ENCODE measurements around the gene RPS15.

RPS15 gene

DNA sequence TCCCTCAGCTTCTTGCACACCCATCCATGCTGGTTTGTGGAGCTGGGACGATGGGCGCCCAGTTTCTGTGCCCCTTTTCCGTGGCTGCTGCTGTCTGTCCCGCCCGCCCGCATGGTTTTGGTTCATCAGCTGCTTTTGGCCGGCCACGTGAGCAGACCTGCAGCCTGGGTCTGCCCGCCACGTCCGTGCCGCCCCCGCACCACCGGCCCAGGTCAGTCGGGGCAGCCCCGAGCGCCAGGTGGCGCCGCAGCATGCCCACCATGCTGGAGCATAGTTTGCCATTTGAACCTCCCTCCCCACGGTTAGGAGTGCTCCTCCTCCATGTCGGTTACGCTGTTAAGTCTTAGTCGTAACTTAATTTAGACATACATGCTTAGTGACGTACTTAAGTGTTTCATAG, 15.3 kb upstream of the RPS15 start:
- H3K79me2 ChIP-seq (ENCODE audit: low read length): peaks cover 98% of the 10 kb centered on the region
- H3K27ac ChIP-seq (ENCODE audit: low read length): no peak overlapping the region

DNA sequence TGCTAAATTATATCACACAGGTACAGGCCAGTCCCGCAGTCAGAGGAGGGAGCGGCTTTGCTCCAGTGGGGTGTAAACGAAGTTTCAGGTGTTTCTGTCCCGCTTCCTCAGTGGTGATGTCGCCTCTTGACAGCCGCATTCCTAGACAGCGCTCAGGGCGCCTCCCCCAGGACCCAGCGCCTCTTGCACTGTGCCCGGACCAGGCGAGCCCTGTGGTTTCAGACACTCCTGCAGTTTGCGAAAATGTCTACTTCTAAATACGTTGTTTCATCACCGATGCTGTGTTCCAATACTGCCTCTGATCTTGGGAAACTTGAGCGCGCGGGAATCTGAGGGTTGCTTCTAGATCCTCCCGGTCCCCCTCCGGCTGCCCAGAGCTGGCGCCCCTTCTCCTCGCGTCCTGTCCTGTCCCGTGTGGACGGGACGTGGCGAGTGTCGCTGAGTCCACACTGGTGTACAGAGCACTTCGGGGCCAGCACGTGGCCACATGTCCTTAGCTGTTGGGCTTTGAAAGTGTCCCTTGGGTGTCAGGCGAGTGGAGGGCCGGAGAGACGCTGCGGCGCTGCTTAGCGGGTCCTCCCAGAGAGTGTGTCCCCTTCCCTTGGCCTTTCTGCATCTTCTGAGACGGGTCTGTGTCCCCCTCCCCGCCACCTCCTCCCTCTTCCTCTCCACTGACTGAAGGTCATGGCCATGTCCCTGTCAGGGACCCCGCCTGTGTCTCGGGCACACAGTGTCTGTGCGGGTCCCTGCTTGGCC, 14.6 kb upstream of the RPS15 start:
- Histone ChIP-seq H2AFZ (ENCODE audit: low read depth, low read length) (no peak overlapping the region), H3K4me2 (ENCODE audit: low read length) (no peak overlapping the region), H3K9ac (ENCODE audit: low read length) (no peak overlapping the region), H3K27ac (ENCODE audit: low read length) (no peak overlapping the region), H3K36me3 (replicated peaks; ENCODE audit: low read depth, low read length) (peaks cover 89% of the 10 kb centered on the region), H3K79me2 (ENCODE audit: low read length) (peaks cover 96% of the 10 kb centered on the region), H3K27me3 (ENCODE audit: low read depth, low read length) (no peaks in the 10 kb centered on the region), H3K9me3 (ENCODE audit: insufficient read depth, low read length) (no peaks in the 10 kb centered on the region), H3K4me1 (ENCODE audit: low read length) (no peaks in the 10 kb centered on the region), H3K4me3 (ENCODE audit: low read length) (no peak overlapping the region), H4K20me1 (ENCODE audit: insufficient read depth, low read length) (peaks cover 79% of the 10 kb centered on the region)
- TF ChIP-seq, protein P1, sequence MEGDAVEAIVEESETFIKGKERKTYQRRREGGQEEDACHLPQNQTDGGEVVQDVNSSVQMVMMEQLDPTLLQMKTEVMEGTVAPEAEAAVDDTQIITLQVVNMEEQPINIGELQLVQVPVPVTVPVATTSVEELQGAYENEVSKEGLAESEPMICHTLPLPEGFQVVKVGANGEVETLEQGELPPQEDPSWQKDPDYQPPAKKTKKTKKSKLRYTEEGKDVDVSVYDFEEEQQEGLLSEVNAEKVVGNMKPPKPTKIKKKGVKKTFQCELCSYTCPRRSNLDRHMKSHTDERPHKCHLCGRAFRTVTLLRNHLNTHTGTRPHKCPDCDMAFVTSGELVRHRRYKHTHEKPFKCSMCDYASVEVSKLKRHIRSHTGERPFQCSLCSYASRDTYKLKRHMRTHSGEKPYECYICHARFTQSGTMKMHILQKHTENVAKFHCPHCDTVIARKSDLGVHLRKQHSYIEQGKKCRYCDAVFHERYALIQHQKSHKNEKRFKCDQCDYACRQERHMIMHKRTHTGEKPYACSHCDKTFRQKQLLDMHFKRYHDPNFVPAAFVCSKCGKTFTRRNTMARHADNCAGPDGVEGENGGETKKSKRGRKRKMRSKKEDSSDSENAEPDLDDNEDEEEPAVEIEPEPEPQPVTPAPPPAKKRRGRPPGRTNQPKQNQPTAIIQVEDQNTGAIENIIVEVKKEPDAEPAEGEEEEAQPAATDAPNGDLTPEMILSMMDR (IDR thresholded peaks at IDR 0.05; ENCODE audit: low read depth, low read length): no peak
- no peak for TF ChIP-seq EZH2phosphoT487 (IDR thresholded peaks at IDR 0.05; ENCODE audit: low read depth)

More for the DNA sequence above, 15.3 kb upstream of the RPS15 start:
- Histone ChIP-seq H2AFZ (ENCODE audit: low read depth, low read length) (no peak overlapping the region), H3K4me3 (ENCODE audit: low read length) (no peak overlapping the region), H3K9me3 (ENCODE audit: insufficient read depth, low read length) (no peaks in the 10 kb centered on the region), H3K27me3 (ENCODE audit: low read depth, low read length) (no peaks in the 10 kb centered on the region), H3K9ac (ENCODE audit: low read length) (no peak overlapping the region), H4K20me1 (ENCODE audit: insufficient read depth, low read length) (peaks cover 85% of the 10 kb centered on the region), H3K36me3 (replicated peaks; ENCODE audit: low read depth, low read length) (peaks cover 88% of the 10 kb centered on the region), H3K4me2 (ENCODE audit: low read length) (no peak overlapping the region), H3K4me1 (ENCODE audit: low read length) (no peaks in the 10 kb centered on the region)
- no peak for TF ChIP-seq EZH2phosphoT487 (IDR thresholded peaks at IDR 0.05; ENCODE audit: low read depth)
- TF ChIP-seq, protein P1 (IDR thresholded peaks at IDR 0.05; ENCODE audit: low read depth, low read length): no peak

DNA sequence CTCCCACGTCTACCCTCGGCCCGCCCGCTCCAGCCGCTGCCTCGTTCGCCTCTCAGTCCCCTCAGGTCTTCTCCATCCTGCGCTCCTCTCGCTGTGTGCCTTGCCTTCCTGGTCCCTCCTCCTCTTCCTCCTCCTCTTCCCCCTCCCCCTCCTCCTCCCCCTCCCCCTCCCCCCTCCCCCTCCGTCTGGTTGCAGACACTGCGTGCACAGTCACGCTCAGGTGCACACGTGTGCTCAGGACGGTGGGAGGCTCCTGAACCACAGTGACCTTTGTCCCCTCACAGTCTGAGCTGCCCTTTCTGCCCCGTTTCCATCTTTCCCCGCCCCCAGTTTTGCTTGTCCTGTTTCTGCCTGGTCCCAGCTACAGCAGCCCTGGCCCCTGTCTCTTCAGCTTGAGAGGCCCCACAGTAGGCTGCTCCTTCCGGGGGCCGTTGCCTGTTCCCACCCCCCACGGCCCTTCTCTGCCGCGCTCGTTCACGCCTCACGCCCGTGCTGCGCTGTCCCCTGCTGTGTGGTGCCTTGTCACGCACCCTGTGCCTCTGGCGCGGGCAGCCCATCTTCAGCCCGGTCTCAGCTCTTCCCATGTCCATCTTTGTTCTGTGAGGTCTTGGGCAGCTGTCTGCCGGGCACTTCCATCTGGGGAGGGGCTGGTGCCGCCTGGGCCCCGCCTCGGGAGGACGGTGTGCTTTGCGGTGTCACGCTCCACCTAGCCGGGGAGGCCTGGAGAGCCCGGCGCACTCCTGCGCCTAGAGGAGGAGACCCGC, 13.8 kb upstream of the RPS15 start:
- no peak overlapping the region for H3K4me3 ChIP-seq (ENCODE audit: low read length)
- no peaks in the 10 kb centered on the region for H3K4me1 ChIP-seq (ENCODE audit: low read length)
- no peaks in the 10 kb centered on the region for H3K9me3 ChIP-seq (ENCODE audit: insufficient read depth, low read length)
- peaks cover 89% of the 10 kb centered on the region for H3K36me3 ChIP-seq (replicated peaks; ENCODE audit: low read depth, low read length)
- no peak overlapping the region for H3K9ac ChIP-seq (ENCODE audit: low read length)
- peaks cover 96% of the 10 kb centered on the region for H3K79me2 ChIP-seq (ENCODE audit: low read length)
- no peak overlapping the region for H2AFZ ChIP-seq (ENCODE audit: low read depth, low read length)
- H3K27me3 ChIP-seq (ENCODE audit: low read depth, low read length): no peaks in the 10 kb centered on the region
- H3K4me2 ChIP-seq (ENCODE audit: low read length): no peak overlapping the region
- peaks cover 77% of the 10 kb centered on the region for H4K20me1 ChIP-seq (ENCODE audit: insufficient read depth, low read length)
- TF ChIP-seq, protein P1 (IDR thresholded peaks at IDR 0.05; ENCODE audit: low read depth, low read length): no peak
- TF ChIP-seq EZH2phosphoT487 (IDR thresholded peaks at IDR 0.05; ENCODE audit: low read depth): no peak
- no peak overlapping the region for H3K27ac ChIP-seq (ENCODE audit: low read length)

GRCh38 chr19:1425102-1425837, 12.9 kb upstream of the RPS15 start:
- Histone ChIP-seq H3K9ac (ENCODE audit: low read length) (no peak overlapping the region), H3K79me2 (ENCODE audit: low read length) (peaks cover 97% of the 10 kb centered on the region), H4K20me1 (ENCODE audit: insufficient read depth, low read length) (peaks cover 78% of the 10 kb centered on the region), H3K9me3 (ENCODE audit: insufficient read depth, low read length) (no peaks in the 10 kb centered on the region), H3K36me3 (replicated peaks; ENCODE audit: low read depth, low read length) (peaks cover 94% of the 10 kb centered on the region), H2AFZ (ENCODE audit: low read depth, low read length) (no peak overlapping the region), H3K27me3 (ENCODE audit: low read depth, low read length) (no peaks in the 10 kb centered on the region), H3K4me3 (ENCODE audit: low read length) (no peak overlapping the region), H3K4me2 (ENCODE audit: low read length) (no peak overlapping the region), H3K27ac (ENCODE audit: low read length) (no peak overlapping the region), H3K4me1 (ENCODE audit: low read length) (no peaks in the 10 kb centered on the region)
- TF ChIP-seq, protein P1 (IDR thresholded peaks at IDR 0.05; ENCODE audit: low read depth, low read length): no peak
- TF ChIP-seq EZH2phosphoT487 (IDR thresholded peaks at IDR 0.05; ENCODE audit: low read depth): no peak
